NK-92 (cell line): Measurements from ENCODE around the gene PFN2.
"Not testable (repeated sequence)": the region's sequence is repeated elsewhere in the genome, so short reads cannot be mapped to it uniquely, and the experiment has no call there.

Source experiments
- DNase-seq: peaks from one replicate; lab custom pipeline; 2025; ENCODE audit not compliant: unreplicated experiment; lab: John Stamatoyannopoulos, UW

Gene PFN2, protein sequence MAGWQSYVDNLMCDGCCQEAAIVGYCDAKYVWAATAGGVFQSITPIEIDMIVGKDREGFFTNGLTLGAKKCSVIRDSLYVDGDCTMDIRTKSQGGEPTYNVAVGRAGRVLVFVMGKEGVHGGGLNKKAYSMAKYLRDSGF

DNA sequence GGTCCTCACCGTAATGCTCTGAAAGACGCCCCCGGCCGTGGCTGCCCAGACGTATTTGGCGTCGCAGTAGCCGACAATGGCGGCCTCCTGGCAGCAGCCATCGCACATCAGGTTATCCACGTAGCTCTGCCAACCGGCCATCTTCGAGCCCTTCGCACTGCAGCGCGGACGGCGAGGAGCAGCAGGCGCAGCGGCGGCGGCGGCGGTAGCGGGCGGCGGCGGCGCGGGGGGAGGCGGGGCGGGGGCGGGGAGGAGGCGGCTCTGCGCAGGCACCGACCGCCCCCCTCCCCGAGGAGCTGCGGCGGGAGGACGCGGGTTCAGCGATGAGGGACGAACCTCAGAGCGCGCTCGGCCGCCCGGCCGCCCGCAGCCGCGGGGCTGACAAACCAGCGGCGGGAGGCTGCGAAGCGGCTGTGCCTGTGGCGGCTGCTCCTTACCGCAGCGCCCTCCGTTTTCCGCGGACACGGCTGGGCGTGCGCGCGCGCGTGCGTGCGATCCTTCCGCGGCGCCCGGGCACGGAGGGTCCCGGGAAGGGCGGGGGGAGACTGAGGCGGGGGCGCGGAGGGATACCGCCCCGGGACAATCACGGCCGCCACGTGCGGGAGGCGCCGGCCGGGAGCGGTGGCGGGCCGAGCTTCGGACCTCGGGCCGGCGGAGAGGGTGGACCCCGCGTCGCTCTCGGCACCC is at the start of gene PFN2:
TSS of gene PFN2 (minus strand) at position 180 of the 687 bp plus-strand sequence. CDS start at position 141, 39 bp downstream.
- DNase-seq = no peak

DNA sequence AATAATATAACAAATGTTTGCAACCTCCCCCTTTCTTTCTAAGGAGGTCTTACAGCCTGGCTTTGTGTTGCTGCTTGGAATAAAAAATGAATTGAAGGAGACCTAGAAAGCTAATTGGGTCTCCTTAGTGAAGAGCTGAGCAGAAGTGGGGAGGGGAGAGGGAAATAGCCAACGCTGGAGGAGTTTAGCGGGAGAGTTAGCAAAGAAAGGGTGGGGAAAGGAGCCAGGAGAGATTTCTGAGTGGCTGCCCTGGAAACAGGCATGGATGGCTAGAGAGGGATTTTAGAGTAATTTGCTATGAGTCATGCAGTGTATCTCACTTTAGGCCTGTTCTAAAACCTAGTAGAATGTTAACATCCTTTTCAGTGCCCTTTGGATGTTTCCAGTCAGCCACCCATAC is 45.2 kb upstream of the PFN2 start:
- no peak for DNase-seq

DNA sequence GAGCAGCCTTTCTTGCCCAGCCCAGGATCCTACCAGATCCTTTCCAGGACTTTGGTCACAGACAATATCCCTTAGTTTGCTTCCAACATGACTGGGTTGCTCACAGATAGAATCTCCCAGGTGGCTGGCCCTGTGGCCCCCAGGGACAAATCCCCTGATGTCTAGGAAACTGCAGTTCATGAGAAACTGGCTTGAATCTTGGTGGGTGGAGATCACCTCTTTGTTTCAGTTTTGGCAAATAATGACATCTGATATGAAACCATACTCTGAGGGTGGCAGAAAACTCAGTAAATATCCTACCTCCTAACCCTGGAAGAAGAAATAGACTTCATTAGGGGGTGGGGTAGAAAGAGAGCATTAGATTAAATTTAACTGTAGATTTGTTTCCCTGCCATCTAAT is 44.1 kb upstream of the PFN2 start:
- no peak for DNase-seq

DNA sequence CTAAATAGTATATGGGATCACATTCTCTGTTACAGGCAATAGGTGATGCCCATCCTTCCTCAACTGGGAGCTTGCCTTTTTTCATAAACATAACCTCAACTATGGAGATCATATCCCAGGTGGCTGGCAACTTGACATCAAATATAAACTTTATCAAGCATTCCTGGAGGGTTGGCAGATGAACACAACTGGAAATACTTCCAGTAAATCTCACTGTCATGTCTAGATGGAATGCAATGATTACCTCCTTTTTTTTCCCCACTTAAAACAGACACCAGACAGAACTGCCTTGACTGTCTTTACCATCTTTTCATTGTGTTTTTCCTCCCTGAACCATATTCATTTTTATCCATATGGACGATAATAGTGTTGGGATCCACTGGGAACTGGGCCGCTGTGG is 43.1 kb upstream of the PFN2 start:
- no peak for DNase-seq

DNA sequence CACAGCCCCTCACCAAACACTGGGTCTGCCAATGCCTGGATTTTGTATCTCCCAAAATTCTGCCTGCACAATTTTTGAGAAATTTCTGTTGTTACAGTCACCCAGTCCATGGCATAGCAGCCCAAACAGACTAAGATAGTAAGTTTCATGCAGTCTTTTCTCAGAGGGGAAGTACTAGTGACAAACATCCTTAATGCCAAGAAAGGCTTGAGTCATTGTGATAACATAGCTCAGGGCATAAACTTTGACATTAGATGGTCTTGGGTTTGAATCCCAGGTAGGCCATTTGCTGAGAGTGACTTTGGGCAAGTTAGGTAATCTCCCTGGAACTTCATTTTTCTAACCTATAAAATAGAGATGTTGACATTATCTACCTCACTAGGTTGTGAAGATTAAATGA is 36.1 kb upstream of the PFN2 start:
- no peak for DNase-seq

DNA sequence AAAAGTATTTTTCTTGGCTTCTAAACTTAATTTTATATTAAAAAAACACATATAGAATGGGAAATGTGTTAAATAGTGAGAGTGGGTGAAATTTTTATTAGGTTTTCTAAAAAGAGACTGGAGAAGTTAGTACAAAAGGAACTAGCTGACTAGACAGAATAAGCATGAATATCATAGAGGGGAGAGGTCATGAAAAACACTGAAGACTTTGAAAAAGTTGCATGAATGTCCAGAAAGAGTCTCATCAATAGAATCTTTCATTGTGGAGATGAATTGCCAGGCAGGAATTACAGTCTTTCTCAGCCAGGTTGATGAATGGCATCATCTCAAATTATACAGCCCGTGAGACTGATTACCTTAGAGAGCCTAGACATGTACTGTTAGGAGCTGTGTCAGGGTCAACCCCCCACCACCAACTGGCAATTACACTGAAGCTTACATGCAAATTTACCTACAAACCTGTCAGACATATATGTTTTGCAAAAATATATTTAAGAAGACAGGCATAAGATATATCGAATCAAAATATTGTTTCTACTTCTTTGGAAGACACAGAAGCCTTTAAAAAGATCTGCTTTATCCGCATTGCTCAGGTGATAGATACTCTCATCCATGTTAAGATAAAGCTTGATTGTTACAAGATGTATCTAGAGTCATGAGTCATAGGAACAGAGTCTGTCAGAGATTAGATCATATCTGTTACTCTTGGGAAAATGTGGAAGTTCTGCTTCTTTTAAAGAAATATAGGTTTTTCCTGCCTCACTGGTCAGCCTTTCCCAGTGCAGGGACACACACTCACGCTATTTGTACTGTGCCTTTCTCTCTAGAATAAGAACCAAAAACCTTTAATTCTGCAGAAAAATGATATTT is 34.8 kb upstream of the PFN2 start:
- DNase-seq = no peak

DNA sequence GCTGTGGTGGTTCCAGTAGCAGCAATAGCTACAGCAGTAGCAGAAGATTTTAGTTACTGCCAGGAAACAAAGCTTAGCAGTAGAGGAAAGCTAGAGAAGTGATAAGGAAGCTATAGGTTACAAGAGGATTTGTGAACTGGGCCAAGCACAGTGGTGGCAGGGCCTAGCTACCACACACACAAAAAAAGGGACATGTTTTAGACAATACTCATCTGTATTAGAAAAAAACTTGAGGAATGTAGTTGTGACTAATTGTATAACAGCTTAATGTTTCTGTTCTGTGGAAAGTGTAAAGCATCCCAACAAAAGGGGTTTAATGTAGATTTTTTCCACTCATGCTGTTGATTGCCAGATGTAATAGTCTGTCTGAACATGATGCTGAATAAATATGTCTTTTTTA is 29.9 kb upstream of the PFN2 start:
- DNase-seq = no peak

DNA sequence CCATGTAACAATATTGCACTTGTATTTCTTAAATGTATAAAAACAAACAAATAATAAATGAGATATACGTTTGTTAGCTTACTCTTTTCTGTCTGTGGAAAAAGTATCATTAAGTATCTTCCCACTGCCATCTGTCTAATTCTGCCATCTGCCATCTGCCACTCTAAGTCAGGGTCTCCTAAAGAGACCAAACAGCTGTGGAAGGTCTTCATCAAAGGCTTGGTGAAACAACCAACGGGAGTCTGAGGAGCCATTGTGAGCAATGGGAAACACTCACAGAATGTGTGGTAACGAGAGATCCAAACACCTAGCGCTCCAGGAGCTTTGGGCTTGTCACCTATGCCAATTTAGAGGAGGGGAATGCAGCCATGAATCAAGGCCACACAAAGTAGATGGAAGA is 28.7 kb upstream of the PFN2 start:
- DNase-seq = no peak

DNA sequence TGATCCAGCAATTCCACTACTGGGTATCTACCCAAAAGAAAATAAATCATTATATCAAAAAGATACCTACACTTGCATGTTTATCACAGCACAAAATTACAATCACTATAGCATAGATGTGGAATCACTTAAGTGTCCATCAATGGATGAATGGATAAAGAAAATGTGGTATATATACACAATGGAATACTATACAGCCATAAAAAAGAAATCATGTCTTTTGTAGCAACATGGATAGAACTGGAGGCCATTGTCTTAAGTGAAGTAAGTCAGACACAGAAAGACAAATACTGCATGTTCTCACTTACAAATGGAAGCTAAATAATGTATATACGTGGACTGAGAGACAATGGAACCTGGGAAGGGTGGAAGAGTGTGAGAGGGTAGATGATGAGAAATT is 28.3 kb upstream of the PFN2 start:
- DNase-seq = no peak

DNA sequence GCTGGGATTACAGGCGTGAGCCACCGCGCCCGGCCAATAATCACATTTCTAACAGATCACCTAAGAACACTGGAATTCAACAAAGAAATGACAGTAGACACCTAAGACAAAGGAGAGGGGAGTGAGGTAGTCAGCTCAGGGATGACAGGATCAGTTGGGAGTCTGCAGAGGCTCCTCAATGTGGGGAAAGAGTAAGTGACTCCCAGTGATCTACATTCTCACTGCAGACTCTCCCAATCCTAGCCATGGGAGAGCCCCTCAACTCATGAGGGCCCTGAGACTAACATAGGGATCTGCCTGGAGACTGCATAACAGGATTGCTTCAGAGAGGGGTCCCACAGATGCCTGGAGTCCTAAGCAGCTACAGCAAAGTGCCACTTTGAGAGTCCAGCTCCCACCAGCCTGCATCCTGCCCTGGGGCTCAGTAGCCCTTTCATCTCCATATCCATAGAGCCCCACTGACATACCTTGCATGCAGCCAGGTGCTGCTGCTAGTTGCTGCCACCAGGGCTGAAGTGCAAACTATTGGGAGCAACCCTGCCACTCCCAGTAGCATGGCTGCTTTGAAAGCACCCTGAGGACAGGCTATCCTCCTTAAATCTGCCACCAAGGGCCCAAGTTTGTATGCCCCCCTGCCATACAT is 21.8 kb upstream of the PFN2 start:
- no peak for DNase-seq

DNA sequence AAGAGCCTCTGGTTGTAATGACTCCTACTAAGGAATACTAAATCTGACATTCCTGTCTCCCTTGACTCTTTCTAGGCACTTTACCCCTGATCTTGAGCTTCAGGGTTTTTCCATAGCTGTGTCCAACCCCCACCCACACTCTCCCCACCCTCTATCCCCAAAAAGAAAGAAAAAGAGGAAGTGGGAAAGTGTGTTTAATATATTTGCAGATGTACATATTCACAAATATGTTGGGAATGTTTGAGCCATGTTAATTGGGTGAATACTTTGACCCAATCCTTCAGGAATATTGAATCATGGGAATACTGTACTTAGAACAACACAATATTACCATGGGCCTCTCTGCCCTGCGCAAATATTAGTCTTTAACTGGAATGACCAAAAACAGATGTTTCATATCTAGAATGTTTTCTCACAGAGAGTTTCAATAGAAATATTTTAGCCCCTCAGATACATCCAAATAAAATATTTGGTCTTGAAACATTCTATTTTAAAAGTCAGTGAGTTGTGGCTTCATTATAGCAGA is 19.8 kb upstream of the PFN2 start:
- DNase-seq = no peak

DNA sequence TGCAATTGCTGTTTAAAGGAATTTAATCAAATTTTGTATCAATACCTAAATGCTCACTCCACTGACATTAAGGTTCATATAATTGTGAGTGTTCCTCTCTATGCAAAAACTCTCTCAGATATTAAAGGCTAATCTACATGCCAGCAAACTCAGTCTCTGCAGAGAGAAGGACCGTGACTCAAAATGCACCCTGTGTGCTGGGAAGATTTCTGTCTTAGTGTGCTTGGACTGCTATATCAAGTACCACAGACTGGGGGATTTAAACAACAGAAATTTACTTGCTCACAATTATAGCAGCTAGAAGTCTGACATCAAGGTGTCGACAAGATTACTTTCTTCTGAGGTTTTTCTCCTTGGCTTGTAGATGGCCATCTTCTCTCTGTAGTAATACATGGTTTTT is 18.6 kb upstream of the PFN2 start:
- DNase-seq = no peak

DNA sequence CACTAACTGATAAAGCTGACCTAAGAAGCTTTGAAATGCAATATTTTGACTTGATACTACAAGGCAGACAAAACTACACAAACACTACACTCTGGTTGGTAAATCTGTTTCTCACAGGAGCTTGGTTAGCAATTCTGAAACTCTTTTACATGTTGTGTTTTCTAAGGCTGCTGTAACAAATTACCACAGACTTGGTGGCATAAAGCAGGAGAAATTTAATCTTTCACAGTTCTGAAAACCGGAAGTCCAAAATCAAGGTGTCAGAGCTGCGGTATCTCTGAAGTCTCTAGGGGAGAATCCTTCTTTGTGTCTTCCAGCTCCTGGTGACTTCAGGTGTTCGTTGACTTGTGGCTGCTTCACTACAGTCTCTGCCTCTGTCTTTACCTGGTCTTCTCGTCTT is 12.9 kb upstream of the PFN2 start:
- DNase-seq = no peak

DNA sequence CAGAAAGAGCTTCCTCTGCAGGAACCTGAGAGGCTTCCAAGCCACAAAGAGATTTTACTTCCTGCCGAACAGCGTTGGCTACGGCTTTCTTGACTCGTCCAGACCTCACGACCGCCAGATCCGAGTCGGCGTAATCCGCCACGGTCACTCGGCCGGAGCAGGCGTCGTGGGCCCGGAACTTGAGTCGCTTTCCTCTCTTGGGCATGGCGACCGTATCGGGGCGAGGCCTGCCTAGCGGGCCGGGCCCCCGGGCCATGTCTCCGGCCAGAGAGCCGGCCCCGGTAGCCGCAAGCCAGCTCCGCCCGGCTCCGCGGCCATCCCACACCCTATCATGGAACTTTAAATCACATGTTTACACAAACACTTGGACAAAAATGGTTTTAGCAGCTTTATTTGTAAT is 12.4 kb upstream of the PFN2 start:
- DNase-seq = not testable (repeated sequence)

DNA sequence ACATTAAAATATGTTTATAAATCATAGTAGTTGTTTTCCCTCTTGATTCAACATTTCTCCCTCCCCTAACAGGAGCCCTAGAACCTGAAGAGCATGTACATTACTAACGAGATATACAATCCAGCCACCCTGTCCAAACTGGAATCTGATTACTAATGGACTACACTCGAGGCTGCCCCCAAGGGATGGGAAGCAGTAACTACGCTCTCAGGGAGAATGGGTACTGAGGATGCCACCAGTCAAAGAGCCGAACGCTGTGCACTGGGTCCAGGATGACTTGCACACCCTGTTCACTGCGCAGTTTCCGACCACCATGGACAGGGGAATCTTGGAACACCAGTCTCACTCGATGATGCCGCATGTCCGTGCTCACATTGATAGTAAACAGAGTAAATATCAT is 11.3 kb upstream of the PFN2 start:
- DNase-seq = not testable (repeated sequence)

DNA sequence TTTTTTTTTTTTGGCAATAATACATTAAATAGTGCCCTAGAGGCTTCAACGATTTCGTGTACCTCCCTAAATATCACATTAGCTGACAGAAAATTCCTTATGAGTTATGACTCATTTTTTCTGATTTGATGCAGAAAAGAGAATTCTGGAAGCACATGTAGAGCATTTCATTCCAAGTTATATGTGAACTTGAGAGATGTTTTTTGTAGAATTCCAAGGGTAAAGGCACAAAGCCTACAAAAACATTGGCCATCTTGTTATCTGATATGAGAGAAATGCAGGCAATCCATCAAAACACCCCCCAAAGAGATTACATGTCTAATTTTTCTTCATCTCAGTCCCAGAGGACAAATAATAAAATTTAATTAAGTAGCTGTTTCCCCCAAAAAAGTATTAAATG is 6.7 kb upstream of the PFN2 start:
- no peak for DNase-seq

DNA sequence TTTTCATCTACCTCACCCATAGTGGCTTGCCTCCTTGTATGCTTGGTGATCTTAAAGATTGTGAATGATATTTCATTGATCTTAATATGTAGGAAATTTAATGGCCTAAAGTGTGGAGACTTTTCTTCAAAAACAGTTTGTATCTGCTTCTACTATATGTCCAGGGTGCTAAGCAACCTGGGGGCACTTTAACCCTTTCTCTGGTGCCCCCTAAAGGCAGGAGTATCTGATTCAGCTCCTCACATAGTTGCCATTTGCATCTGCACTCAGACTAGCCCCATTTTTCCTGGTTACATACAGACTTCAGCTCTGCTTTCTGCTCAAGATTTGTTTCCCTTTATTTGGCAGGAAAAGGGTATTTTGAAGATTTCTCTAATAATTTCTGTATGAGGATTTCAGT is 5.2 kb upstream of the PFN2 start:
- no peak for DNase-seq

DNA sequence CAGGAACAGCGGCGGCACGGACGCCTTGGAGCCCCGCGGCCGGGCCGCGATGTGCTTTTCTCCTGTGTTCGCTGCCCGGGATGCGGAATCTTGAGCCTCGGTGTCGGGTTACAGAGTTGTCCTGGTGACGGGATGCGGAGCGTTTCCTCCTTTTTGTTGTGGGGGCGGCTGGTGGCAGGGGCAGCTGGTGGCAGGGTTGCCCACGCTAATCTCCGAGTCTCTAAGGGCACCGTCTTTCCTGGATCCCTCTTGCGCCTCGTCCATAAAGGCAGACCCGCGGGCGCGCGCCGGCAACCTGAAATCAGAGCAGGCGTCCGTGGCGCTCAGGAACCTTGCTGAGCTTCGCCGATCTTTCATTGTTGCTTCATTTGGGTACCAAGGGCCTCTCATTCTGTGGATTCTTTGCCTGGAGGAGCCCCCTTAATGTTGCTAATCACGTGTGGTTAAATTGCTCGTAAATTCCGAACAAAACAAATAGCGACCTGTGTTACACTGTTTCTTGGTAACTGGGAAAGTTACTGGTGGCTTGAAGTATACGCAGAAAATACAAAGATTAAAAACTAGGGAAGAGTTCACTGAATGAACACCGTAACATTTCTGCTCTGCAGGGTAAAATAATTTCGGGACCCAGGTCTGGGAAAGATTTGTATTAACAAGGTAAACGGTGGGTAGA is 844 bp upstream of the PFN2 start:
- no peak for DNase-seq

DNA sequence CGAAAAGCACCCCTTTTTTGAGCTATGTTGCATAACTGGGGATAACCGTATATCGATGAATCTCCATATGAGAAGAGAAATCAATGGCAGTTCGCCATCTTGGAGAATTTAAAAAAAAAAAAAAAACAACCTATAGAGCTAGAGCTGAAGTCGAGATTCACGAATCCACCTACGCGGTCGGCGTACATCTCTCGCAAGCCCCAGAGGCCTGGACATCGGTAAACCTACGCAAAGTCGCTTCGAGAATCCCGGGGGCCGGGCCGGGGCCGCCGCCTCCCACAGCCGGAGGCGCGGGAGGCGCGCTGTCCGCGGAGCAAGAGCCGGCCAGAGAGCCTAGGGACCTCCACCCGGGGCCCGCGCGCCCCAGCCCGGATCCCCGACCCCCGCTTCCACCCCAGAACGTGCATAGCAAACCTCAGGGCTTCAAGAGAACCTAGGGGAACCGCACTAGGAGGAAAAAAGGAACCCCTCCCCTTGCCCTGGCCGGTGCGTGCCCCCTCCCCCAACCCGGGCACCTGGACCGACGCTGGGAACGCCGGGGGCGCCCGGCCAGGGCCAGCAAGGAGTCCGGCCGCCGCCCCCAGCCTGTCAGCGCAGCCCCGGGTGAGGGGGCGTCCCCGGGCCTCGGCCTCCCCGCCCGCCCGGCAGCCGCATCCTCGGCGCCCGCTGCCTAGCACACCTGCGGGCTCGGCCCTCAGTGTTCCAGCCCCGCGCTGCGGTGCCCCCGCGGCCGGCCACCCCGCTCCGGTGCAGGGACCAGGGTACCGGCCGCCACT is 567 bp downstream of the PFN2 start:
- DNase-seq = no peak
